ENCODE data around the gene MINK1.

GRCh38 chr17:4839221-4839620 lies 6.1 kb downstream of the MINK1 start:
- TF ChIP-seq EZH2 (IDR thresholded peaks at IDR 0.05; ENCODE audit: borderline replicate concordance, control insufficient read depth, low read depth, low read length): no peak
- TF ChIP-seq, protein P1, sequence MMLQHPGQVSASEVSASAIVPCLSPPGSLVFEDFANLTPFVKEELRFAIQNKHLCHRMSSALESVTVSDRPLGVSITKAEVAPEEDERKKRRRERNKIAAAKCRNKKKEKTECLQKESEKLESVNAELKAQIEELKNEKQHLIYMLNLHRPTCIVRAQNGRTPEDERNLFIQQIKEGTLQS (IDR thresholded peaks at IDR 0.05; ENCODE audit: borderline replicate concordance, extremely low read depth, low read depth, low read length): no peak
